ENCODE results near the gene KCNK5. TPM values are rescaled to one million over a fixed set of nuclear protein-coding genes. Genes with fewer than 3 reads are reported as not detected.

KCNK5 gene
- total RNA-seq: under 1 TPM; 0.30 to 0.47 TPM
- polyA plus RNA-seq (2013, experiment 1 of 2): 0.76 TPM
- polyA plus RNA-seq (2013, experiment 2 of 2): 0.56 TPM
- total RNA-seq: 0.40 to 162 (median 2.6) reads per million in 172 experiments

- H3K4me3 Mint-ChIP-seq: peak within 1 kb of the TSS; percentile 74
- H3K4me1 Mint-ChIP-seq (ENCODE audit: low read depth): peaks cover 31% of the 10 kb centered on the region
- H3K27ac Mint-ChIP-seq: no peak within 1 kb of the TSS
- Histone ChIP-seq H3K4me3 (ENCODE audit: low read length) (peak within 1 kb of the TSS; percentile 67), H3K27me3 (ENCODE audit: control insufficient read depth in 1 of 2, insufficient read depth in 2 of 2, low read length in 2 of 2) (peaks cover 6 to 8% of the 10 kb centered on the region in 2 experiments), H3K9me3 (ENCODE audit: control insufficient read depth in 1 of 2, insufficient read depth in 1 of 2, low read length in 2 of 2) (no peaks in the 10 kb centered on the region), H3K27ac (ENCODE audit: low read depth in 1 of 2, low read length in 2 of 2) (no peak within 1 kb of the TSS), H3K36me3 (ENCODE audit: insufficient read depth, low read length) (no peaks in the 10 kb centered on the region), H3K4me1 (ENCODE audit: insufficient read depth, low read length) (peaks cover 51% of the 10 kb centered on the region)
- TF ChIP-seq CTCF (IDR thresholded peaks at IDR 0.05): peak; percentile 32
- H3K9me3 Mint-ChIP-seq: no peaks in the 10 kb centered on the region
- CTCF ChIA-PET: no interaction called here
- POLR2A ChIA-PET: no interaction called here
- ATAC-seq (ENCODE audit: poor library complexity) (peak; percentile 86), DNase-seq (peak; percentile 22 to 85 (median 52))
- no peaks in the 10 kb centered on the region for H3K27me3 Mint-ChIP-seq
- no peaks in the 10 kb centered on the region for H3K36me3 Mint-ChIP-seq (ENCODE audit: low read depth)
- intact Hi-C loops (cut with DNase I, micrococcal nuclease): no loop called here
These were observed at the start of gene KCNK5 for GRCh38 chr6:39228992-39229767. Gene KCNK5 (minus strand): TSS chr6:39229475. CDS start chr6:39229111, 364 bp downstream.

GRCh38 chr6:39276379-39276995 is 47.2 kb upstream of the KCNK5 start:
- TF ChIP-seq CTCF (IDR thresholded peaks at IDR 0.05): no peak
- DNase-seq (no peak), ATAC-seq (ENCODE audit: poor library complexity) (no peak)
- Mint-ChIP-seq H3K9me3 (no peaks in the 10 kb centered on the region), H3K27me3 (no peaks in the 10 kb centered on the region), H3K4me1 (ENCODE audit: low read depth) (no peaks in the 10 kb centered on the region), H3K4me3 (no peak overlapping the region), H3K27ac (no peak overlapping the region), H3K36me3 (ENCODE audit: low read depth) (no peaks in the 10 kb centered on the region)
- Histone ChIP-seq H3K36me3 (ENCODE audit: insufficient read depth, low read length) (no peaks in the 10 kb centered on the region), H3K4me1 (ENCODE audit: insufficient read depth, low read length) (no peaks in the 10 kb centered on the region), H3K27me3 (ENCODE audit: control insufficient read depth in 1 of 2, insufficient read depth in 2 of 2, low read length in 2 of 2) (no peaks in the 10 kb centered on the region), H3K27ac (ENCODE audit: low read depth in 1 of 2, low read length in 2 of 2) (no peak overlapping the region), H3K4me3 (ENCODE audit: low read length) (no peak overlapping the region), H3K9me3 (ENCODE audit: control insufficient read depth in 1 of 2, insufficient read depth in 1 of 2, low read length in 2 of 2) (no peaks in the 10 kb centered on the region)
- intact Hi-C loops (cut with DNase I, micrococcal nuclease): no loop called here
- ChIA-PET POLR2A (no interaction called here), CTCF (no interaction called here)

- intact Hi-C loops (cut with DNase I, micrococcal nuclease): no loop called here
- Mint-ChIP-seq H3K4me1 (ENCODE audit: low read depth) (no peaks in the 10 kb centered on the region), H3K9me3 (no peaks in the 10 kb centered on the region), H3K36me3 (ENCODE audit: low read depth) (no peaks in the 10 kb centered on the region), H3K27me3 (no peaks in the 10 kb centered on the region), H3K4me3 (no peak overlapping the region), H3K27ac (no peak overlapping the region)
- TF ChIP-seq CTCF (IDR thresholded peaks at IDR 0.05): no peak
- Histone ChIP-seq H3K9me3 (ENCODE audit: control insufficient read depth in 1 of 2, insufficient read depth in 1 of 2, low read length in 2 of 2) (no peaks in the 10 kb centered on the region), H3K27ac (ENCODE audit: low read depth in 1 of 2, low read length in 2 of 2) (no peak overlapping the region), H3K36me3 (ENCODE audit: insufficient read depth, low read length) (no peaks in the 10 kb centered on the region), H3K27me3 (ENCODE audit: control insufficient read depth in 1 of 2, insufficient read depth in 2 of 2, low read length in 2 of 2) (no peaks in the 10 kb centered on the region), H3K4me1 (ENCODE audit: insufficient read depth, low read length) (no peaks in the 10 kb centered on the region), H3K4me3 (ENCODE audit: low read length) (no peak overlapping the region)
- ChIA-PET CTCF (no interaction called here), POLR2A (no interaction called here)
- ATAC-seq (ENCODE audit: poor library complexity) (no peak), DNase-seq (no peak)
These were observed 45.6 kb upstream of the KCNK5 start for GRCh38 chr6:39274903-39275302.

All from CD4-positive, alpha-beta T cell (primary cell).